Uterus (tissue), 4 donors: ENCODE results near the gene ALS2CL. TPM values are rescaled to one million over a fixed set of nuclear protein-coding genes. Genes with fewer than 3 reads are reported as not detected.
"Not testable (repeated sequence)": the region's sequence is repeated elsewhere in the genome, so short reads cannot be mapped to it uniquely, and the experiment has no call there.

ENCODE experiments used
- DNase-seq, 2 donors: peaks; one replicate each; pipeline ENCODE4 v3.0.0-alpha.2; 2019 to 2020
- H3K27ac ChIP-seq, 2 donors: fragments of 200-600 bp; sonication (generic); 1 replicate in 1 of 2; 2 replicates in 1 of 2; pipeline ENCODE4 v1.5.1; 2016 to 2018
- H3K27me3 ChIP-seq, 2 donors: fragments of 200-600 bp; sonication (generic); one replicate each; pipeline ENCODE4 v1.5.1; 2018 to 2019; ENCODE audit warnings: control low read depth in 1 of 2
- H3K36me3 ChIP-seq, 2 donors: fragments of 200-600 bp; sonication (generic); one replicate each; pipeline ENCODE4 v1.5.1; 2019; ENCODE audit warnings: control low read depth in 1 of 2
- H3K4me1 ChIP-seq, 2 donors: fragments of 200-600 bp; sonication (generic); one replicate each; pipeline ENCODE4 v1.5.1; 2018 to 2019; ENCODE audit warnings: control low read depth in 1 of 2
- H3K4me3 ChIP-seq, 2 donors: fragments of 200-600 bp; sonication (generic); 1 replicate in 1 of 2; 2 replicates in 1 of 2; pipeline ENCODE4 v1.5.1; 2018 to 2019; ENCODE audit warnings: mild to moderate bottlenecking in 1 of 2
- H3K9me3 ChIP-seq, 2 donors: fragments of 200-600 bp; sonication (generic); one replicate each; pipeline ENCODE4 v1.5.1; 2019; ENCODE audit warnings: control low read depth in 1 of 2
- CTCF ChIP-seq, 4 experiments: fragments of 200-600 bp in 2 of 4; fragments of 450-650 bp in 2 of 4; sonication (generic) in 2 of 4; IDR thresholded peaks; one replicate each; pipeline ENCODE4 v1.5.1; 2016 to 2019; ENCODE audit warnings: antibody characterized with exemption in 4 of 4, mild to moderate bottlenecking in 2 of 4, moderate library complexity in 1 of 4
- POLR2A ChIP-seq, 2 donors: fragments of 450-650 bp; IDR thresholded peaks; one replicate each; pipeline ENCODE4 v1.6.1; 2016; ENCODE audit warnings: antibody characterized with exemption in 2 of 2, mild to moderate bottlenecking in 1 of 2, moderate library complexity in 1 of 2
- intact Hi-C: fragments of 100-400 bp; cut with DNase I; formaldehyde crosslinking; loops from one replicate; pipeline ENCODE4 v1.15.1; 2023; ENCODE audit warnings: low total_unique reads
- total RNA-seq, 4 donors: library from RNA; depleted of rRNA in 3 of 4; stranded (reverse); fragments of >200 nt in 3 of 4; gene quantifications; one replicate each; pipeline versions ENCODE4 v1.1.0 to v1.2.4, GENCODE V29; 2014 to 2023
- donor health status: DM: yes; HTN: yes; CAD: no.

The ALS2CL gene
- total RNA-seq, result 10 to 100 TPM; 15.7 to 75.3 (median 31.5) TPM

GRCh38 chr3:46693038-46693891, at the start of gene ALS2CL:
TSS of gene ALS2CL (minus strand) at chr3:46693679. CDS start at chr3:46689440, 4,239 bp downstream.
- intact Hi-C loops, result no loop called here
- Histone ChIP-seq H3K36me3 (no peaks in the 10 kb centered on the region), H3K4me3 (peak within 1 kb of the TSS; percentile 53 to 55), H3K9me3 (no peaks in the 10 kb centered on the region), H3K4me1 (peaks cover 0 to 11% of the 10 kb centered on the region in 2 donors), H3K27ac (peak within 1 kb of the TSS; percentile 52 to 70), H3K27me3 (no peaks in the 10 kb centered on the region)
- TF ChIP-seq POLR2A (IDR thresholded peaks at IDR 0.05), result peak in 1 of 2 donors; percentile 57
- no peak for TF ChIP-seq CTCF (IDR thresholded peaks at IDR 0.05)
- peak; percentile 49 to 54 for DNase-seq

- Histone ChIP-seq H3K27ac (no peak overlapping the region), H3K4me1 (no peaks in the 10 kb centered on the region), H3K4me3 (no peak overlapping the region), H3K9me3 (no peaks in the 10 kb centered on the region), H3K27me3 (no peaks in the 10 kb centered on the region), H3K36me3 (no peaks in the 10 kb centered on the region)
- TF ChIP-seq CTCF (IDR thresholded peaks at IDR 0.05) (no peak), POLR2A (IDR thresholded peaks at IDR 0.05) (no peak)
- no peak for DNase-seq
- intact Hi-C loops, result no loop called here
These were observed 49.6 kb upstream of the ALS2CL start for GRCh38 chr3:46742992-46743585.

- intact Hi-C loops, result not testable (repeated sequence)
These were observed 46.1 kb upstream of the ALS2CL start for GRCh38 chr3:46739565-46739964.

GRCh38 chr3:46737329-46737731, 43.9 kb upstream of the ALS2CL start:
- no peaks in the 10 kb centered on the region for H3K4me1 ChIP-seq
- no peak overlapping the region for H3K4me3 ChIP-seq
- no peaks in the 10 kb centered on the region for H3K9me3 ChIP-seq
- no peaks in the 10 kb centered on the region for H3K36me3 ChIP-seq
- TF ChIP-seq POLR2A (IDR thresholded peaks at IDR 0.05) (no peak), CTCF (IDR thresholded peaks at IDR 0.05) (no peak)
- intact Hi-C loops, result no loop called here
- no peaks in the 10 kb centered on the region for H3K27me3 ChIP-seq
- no peak overlapping the region for H3K27ac ChIP-seq
- no peak for DNase-seq

More at GRCh38 chr3:46739565-46739964, 46.1 kb upstream of the ALS2CL start:
- H3K27ac ChIP-seq, H3K36me3 ChIP-seq, H3K9me3 ChIP-seq, H3K4me3 ChIP-seq, H3K4me1 ChIP-seq, DNase-seq, H3K27me3 ChIP-seq: not testable (repeated sequence)

- TF ChIP-seq POLR2A (IDR thresholded peaks at IDR 0.05), result no peak
- DNase-seq, result no peak
- H3K36me3 ChIP-seq, result no peaks in the 10 kb centered on the region
- H3K27ac ChIP-seq, result no peak overlapping the region
- no peaks in the 10 kb centered on the region for H3K9me3 ChIP-seq
- H3K4me3 ChIP-seq, result no peak overlapping the region
- intact Hi-C loops, result no loop called here
- no peaks in the 10 kb centered on the region for H3K4me1 ChIP-seq
- no peaks in the 10 kb centered on the region for H3K27me3 ChIP-seq
These were observed 42.8 kb upstream of the ALS2CL start for GRCh38 chr3:46736006-46736872.
